Lower leg skin (tissue), 3 donors: Measurements from ENCODE around the gene UACA.

Experiments used
- CTCF ChIP-seq, 3 donors: fragments of 450-650 bp; IDR thresholded peaks; one replicate each; pipeline ENCODE4 v1.5.1; 2016; ENCODE audit warnings: antibody characterized with exemption in 3 of 3, mild to moderate bottlenecking in 3 of 3, moderate library complexity in 2 of 3
- POLR2A ChIP-seq, 2 donors: fragments of 450-650 bp; IDR thresholded peaks; one replicate each; pipeline ENCODE4 v1.6.1; 2016 to 2017; ENCODE audit warnings: antibody characterized with exemption in 2 of 2, mild to moderate bottlenecking in 1 of 2, moderate library complexity in 1 of 2

DNA sequence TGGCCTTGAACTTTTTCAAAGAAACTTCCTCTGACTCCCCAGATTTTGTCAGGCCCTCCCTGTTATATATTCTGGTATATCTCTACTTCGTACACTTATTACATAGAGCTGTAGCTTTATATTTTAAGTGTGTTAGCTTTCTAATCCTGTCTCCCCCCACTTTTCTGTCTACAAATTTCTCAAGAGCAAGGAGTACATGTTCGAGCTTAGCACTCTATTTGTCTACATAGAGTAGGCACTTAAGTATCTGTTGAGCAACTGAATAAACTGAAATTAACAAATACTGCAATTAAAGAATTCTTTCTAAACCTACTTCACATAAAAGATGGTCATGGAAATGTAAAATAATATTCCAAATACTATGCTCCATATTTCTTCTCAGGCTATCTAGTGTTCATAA, 39.4 kb downstream of the UACA start:
- no peak for TF ChIP-seq CTCF (IDR thresholded peaks at IDR 0.05)
- TF ChIP-seq POLR2A (IDR thresholded peaks at IDR 0.05), result no peak
